Coronary artery (tissue), 2 donors: ENCODE measurements around the gene HINT1.
A peak's percentile ranks its signal among the peaks of the same experiment; 100 is the strongest.

Experiments used
- DNase-seq: peaks from one replicate; pipeline ENCODE4 v3.0.0-alpha.2; 2017; ENCODE audit warnings: low spot score
- H3K27ac ChIP-seq, 2 donors: fragments of 200-600 bp; sonication (generic); one replicate each; pipeline ENCODE4 v1.5.1; 2016 to 2019
- H3K4me3 ChIP-seq: fragments of 200-600 bp; sonication (generic); 2 replicates; pipeline ENCODE4 v1.5.1; 2016; ENCODE audit warnings: mild to moderate bottlenecking, moderate library complexity
- TF ChIP-seq, protein P1 (sequence below): fragments of 200-600 bp; sonication (generic); IDR thresholded peaks from one replicate; pipeline ENCODE4 v1.5.1; 2019; ENCODE audit warnings: antibody characterized with exemption

HINT1 gene

GRCh38 chr5:131110256-131110594 lies 54.8 kb downstream of the HINT1 start:
- DNase-seq = no peak
- Histone ChIP-seq H3K27ac (no peak overlapping the region), H3K4me3 (no peak overlapping the region)
- TF ChIP-seq, protein P1, sequence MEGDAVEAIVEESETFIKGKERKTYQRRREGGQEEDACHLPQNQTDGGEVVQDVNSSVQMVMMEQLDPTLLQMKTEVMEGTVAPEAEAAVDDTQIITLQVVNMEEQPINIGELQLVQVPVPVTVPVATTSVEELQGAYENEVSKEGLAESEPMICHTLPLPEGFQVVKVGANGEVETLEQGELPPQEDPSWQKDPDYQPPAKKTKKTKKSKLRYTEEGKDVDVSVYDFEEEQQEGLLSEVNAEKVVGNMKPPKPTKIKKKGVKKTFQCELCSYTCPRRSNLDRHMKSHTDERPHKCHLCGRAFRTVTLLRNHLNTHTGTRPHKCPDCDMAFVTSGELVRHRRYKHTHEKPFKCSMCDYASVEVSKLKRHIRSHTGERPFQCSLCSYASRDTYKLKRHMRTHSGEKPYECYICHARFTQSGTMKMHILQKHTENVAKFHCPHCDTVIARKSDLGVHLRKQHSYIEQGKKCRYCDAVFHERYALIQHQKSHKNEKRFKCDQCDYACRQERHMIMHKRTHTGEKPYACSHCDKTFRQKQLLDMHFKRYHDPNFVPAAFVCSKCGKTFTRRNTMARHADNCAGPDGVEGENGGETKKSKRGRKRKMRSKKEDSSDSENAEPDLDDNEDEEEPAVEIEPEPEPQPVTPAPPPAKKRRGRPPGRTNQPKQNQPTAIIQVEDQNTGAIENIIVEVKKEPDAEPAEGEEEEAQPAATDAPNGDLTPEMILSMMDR = no peak

DNA sequence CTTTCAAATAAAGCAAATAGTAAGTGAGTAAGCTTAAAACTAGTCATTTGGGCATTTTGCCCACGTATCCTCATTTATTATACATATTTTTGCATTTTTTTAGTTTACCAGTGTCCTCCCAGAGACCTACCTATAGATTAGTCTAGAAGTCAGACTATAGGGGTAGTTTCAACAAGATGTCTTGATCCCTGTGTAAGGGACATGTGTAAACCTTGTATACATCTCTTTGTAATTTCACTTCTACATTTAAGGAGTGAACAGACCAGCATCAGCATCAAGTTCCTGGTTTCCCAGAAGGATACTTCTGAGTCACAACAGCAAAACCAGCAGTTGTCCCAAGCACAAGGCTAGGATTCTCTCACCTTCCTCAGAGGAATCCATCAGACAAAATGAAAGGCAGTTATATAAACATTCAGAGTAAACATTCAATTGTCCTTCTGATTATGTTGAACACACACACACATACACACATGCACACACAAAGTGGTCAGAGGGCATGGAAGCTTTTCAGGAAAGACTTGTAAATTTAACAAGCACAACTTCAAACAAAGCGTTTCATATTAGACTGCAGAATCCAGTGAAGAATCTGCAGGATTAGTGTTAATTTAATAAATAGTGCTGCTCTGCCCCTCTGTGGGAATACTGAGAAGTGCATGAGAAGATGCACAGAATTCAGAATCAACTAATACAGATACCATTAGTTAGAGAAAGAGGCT lies 55.4 kb downstream of the HINT1 start:
- Histone ChIP-seq H3K4me3 (no peak overlapping the region), H3K27ac (no peak overlapping the region)
- DNase-seq = no peak
- TF ChIP-seq, protein P1 = peak; percentile 57
